ENCODE results near the gene SSBP4. TPM values are rescaled to one million over a fixed set of nuclear protein-coding genes. Genes with fewer than 3 reads are reported as not detected.
"Not testable (repeated sequence)": the region's sequence is repeated elsewhere in the genome, so short reads cannot be mapped to it uniquely, and the experiment has no call there.

SSBP4 gene
- total and polyA plus RNA-seq, 3 donors from 2014 or later: 80.5 to 118 (median 90.3) TPM

DNA sequence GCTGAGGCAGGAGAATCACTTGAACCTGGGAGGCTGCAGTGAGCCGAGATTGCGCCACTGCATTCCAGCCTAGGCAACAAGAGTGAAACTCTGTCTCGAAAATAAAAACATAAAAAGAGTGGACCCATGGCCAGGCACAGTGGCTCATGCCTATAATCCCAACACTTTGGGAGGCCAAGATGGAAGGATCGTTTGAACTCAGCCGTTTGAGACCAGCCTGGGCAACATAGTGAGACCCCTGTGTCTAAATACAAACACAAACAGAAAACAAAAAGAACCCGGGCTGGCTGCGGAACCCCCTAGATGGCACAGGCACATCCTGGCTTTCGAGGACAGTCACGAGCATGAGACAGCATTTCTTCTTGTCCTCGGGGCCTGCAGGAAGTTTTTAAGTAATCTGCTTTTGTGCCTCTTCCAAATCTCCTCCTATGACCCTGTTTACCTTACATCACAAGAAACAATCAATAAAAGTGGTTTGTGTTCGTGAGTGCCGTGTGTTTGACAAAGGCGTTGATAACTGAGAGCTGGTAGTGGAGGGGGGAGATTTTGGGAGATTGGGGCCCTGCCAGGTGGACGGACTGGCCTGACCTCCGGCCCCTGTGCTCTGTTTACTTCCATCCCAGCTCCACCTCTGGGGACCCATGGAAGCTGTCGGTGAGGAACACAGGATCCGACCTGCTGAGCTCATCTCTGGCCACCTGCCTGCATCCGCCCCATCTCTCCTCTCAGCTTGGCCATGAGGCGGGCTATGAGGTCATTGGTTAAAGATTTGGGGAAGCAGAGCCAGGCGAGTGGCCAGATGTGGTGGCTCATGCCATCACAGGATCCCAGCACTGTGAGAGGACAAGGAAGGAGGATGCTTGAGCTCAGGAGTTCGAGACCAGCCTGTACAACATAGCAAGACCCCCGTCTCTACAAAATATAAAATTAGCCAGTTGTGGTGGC lies 39.1 kb upstream of the SSBP4 start:
- peaks cover 5% of the 10 kb centered on the region for H3K4me1 ChIP-seq
- H3K27ac ChIP-seq: peak overlapping the region; percentile 20 to 82
- WGBS, 2 donors: 42 to 55% methylated on average over 20 to 22 of the region's 22 CpGs
- intact Hi-C loops (cut with DNase I; ENCODE audit: low total_unique reads): no loop called here
- peak; percentile 89 for DNase-seq
- no peak for TF ChIP-seq POLR2A (IDR thresholded peaks at IDR 0.05)
- TF ChIP-seq, protein P1, sequence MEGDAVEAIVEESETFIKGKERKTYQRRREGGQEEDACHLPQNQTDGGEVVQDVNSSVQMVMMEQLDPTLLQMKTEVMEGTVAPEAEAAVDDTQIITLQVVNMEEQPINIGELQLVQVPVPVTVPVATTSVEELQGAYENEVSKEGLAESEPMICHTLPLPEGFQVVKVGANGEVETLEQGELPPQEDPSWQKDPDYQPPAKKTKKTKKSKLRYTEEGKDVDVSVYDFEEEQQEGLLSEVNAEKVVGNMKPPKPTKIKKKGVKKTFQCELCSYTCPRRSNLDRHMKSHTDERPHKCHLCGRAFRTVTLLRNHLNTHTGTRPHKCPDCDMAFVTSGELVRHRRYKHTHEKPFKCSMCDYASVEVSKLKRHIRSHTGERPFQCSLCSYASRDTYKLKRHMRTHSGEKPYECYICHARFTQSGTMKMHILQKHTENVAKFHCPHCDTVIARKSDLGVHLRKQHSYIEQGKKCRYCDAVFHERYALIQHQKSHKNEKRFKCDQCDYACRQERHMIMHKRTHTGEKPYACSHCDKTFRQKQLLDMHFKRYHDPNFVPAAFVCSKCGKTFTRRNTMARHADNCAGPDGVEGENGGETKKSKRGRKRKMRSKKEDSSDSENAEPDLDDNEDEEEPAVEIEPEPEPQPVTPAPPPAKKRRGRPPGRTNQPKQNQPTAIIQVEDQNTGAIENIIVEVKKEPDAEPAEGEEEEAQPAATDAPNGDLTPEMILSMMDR (IDR thresholded peaks at IDR 0.05): no peak
- no peaks in the 10 kb centered on the region for H3K27me3 ChIP-seq
- no peak overlapping the region for H3K4me3 ChIP-seq
- H3K9me3 ChIP-seq: no peaks in the 10 kb centered on the region
- no peaks in the 10 kb centered on the region for H3K36me3 ChIP-seq (ENCODE audit: low read depth, missing control alignments)

DNA sequence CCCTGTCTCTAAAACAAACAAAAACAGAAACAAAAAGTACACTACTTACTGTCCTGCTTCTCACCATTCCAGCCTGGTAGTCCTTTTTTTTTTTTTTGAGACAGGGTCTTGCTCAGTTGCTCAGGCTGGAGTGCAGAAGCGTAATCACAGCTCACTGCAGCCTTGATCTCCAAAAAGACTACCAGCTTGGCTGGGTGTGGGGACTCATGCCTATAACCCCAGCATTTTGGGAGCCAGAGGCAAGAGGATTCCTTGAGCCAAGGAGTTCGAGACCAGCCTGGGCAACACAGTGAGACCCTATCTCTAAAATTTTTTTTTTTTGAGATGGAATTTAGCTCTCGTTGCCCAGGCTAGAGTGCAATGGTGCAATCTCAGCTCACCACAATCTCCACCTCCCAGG lies 38.4 kb upstream of the SSBP4 start:
- WGBS, 2 donors: 63 to 72% methylated on average over 3 of the region's 3 CpGs
- Histone ChIP-seq H3K4me3 (no peak overlapping the region), H3K27me3 (no peaks in the 10 kb centered on the region), H3K4me1 (peaks cover 8% of the 10 kb centered on the region), H3K27ac (peak overlapping the region; percentile 20 to 82), H3K36me3 (ENCODE audit: low read depth, missing control alignments) (no peaks in the 10 kb centered on the region), H3K9me3 (no peaks in the 10 kb centered on the region)
- DNase-seq: no peak
- intact Hi-C loops (cut with DNase I; ENCODE audit: low total_unique reads): no loop called here
- TF ChIP-seq POLR2A (IDR thresholded peaks at IDR 0.05): no peak

DNA sequence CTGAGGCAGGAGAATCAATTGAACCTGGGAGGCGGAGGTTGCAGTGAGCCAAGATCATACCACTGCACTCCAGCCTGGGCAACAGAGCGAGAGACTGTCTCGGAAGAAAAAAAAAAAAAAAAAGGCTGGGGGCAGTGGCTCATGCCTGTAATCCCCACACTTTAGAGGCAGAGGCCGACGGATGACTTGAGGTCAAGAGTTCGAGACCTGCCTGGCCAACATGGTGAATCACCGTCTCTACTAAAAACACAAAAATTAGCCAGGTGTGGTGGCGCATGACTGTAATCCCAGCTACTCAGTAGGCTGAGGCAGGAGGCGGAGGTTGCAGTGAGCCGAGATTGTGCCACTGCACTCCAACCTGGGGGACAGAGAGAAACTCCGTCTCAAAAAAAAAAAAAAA lies 35.6 kb upstream of the SSBP4 start:
- H3K36me3 ChIP-seq (ENCODE audit: low read depth, missing control alignments); DNase-seq; H3K27me3 ChIP-seq; intact Hi-C loops (cut with DNase I; ENCODE audit: low total_unique reads); H3K9me3 ChIP-seq; H3K27ac ChIP-seq; H3K4me3 ChIP-seq: not testable (repeated sequence)
- 95% methylated on average over 11 of the region's 11 CpGs for WGBS, 2 donors
- H3K4me1 ChIP-seq: peaks cover 19% of the 10 kb centered on the region

DNA sequence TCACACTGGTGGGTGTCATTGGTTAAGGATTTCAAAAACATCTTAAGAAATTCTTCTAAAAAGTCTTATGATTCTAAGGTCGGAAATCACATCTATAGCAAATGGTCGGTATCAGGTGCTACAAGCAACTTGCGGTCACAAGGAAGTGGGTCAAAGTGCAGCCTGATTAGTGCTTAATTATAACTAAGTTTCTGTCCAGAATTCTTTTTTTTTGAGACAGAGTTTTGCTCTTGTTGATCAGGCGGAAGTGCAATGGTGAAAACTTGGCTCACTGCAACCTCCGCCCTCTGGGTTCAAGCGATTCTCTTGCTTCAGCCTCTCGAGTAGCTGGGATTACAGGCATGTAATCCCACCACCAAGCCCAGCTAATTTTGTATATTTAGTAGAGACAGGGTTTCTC lies 34.4 kb upstream of the SSBP4 start:
- Histone ChIP-seq H3K9me3 (no peaks in the 10 kb centered on the region), H3K27me3 (no peaks in the 10 kb centered on the region), H3K36me3 (ENCODE audit: low read depth, missing control alignments) (no peaks in the 10 kb centered on the region), H3K4me1 (peaks cover 19% of the 10 kb centered on the region), H3K27ac (no peak overlapping the region), H3K4me3 (no peak overlapping the region)
- intact Hi-C loops (cut with DNase I; ENCODE audit: low total_unique reads): no loop called here
- WGBS, 2 donors: 88 to 92% methylated on average over 7 of the region's 7 CpGs
- TF ChIP-seq, protein P1 (IDR thresholded peaks at IDR 0.05): no peak
- TF ChIP-seq POLR2A (IDR thresholded peaks at IDR 0.05): no peak
- DNase-seq: no peak

DNA sequence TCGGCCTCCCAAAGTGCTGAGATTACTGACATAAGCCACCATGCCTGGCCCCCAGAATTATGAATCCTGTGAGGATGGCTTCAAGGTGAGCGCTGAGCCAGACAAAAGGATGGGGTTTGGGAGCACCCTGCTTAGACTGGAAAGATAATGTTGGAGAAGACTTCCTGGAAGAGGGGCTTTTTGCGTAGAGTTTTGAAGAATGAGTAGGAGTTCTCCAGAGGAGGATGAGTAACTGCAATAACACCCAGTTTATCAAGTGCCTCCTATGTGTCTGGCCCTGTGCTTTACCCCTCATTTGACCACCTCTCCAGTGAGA lies 33.9 kb upstream of the SSBP4 start:
- Histone ChIP-seq H3K4me1 (peaks cover 19% of the 10 kb centered on the region), H3K36me3 (ENCODE audit: low read depth, missing control alignments) (no peaks in the 10 kb centered on the region), H3K4me3 (no peak overlapping the region), H3K27ac (no peak overlapping the region), H3K9me3 (no peaks in the 10 kb centered on the region), H3K27me3 (no peaks in the 10 kb centered on the region)
- intact Hi-C loops (cut with DNase I; ENCODE audit: low total_unique reads): no loop called here
- WGBS, 2 donors: 97 to 98% methylated on average over 3 of the region's 3 CpGs
- TF ChIP-seq, protein P1 (IDR thresholded peaks at IDR 0.05): no peak
- TF ChIP-seq POLR2A (IDR thresholded peaks at IDR 0.05): no peak
- no peak for DNase-seq

All from testis (tissue), 3 donors.